Liver (tissue), 9 donors: ENCODE results near the gene SLC25A34. TPM values are rescaled to one million over a fixed set of nuclear protein-coding genes. Genes with fewer than 3 reads are reported as not detected.

Experiments used
- DNase-seq: peaks from one replicate; pipeline ENCODE4 v3.0.0-alpha.2; 2017; ENCODE audit warnings: low spot score
- H3K27ac ChIP-seq, 2 donors: one replicate each; pipeline ENCODE4 v1.7.0; 2013; ENCODE audit warnings: inconsistent platforms in 2 of 2, low read length in 2 of 2, control low read depth in 1 of 2, low read depth in 1 of 2, mild to moderate bottlenecking in 1 of 2
- H3K27me3 ChIP-seq, 4 donors: one replicate each; pipeline versions ENCODE4 v1.6.1 to v1.7.0; 2013; ENCODE audit warnings: low read length in 3 of 4, inconsistent platforms in 1 of 4, mild to moderate bottlenecking in 1 of 4, moderate library complexity in 1 of 4; ENCODE audit not compliant: control insufficient read depth in 4 of 4, insufficient read depth in 4 of 4
- H3K36me3 ChIP-seq, 4 donors: one replicate each; pipeline versions ENCODE4 v1.6.1 to v1.7.0; 2013; ENCODE audit warnings: low read length in 3 of 4, mild to moderate bottlenecking in 3 of 4, low read depth in 1 of 4, moderate library complexity in 1 of 4; ENCODE audit not compliant: control insufficient read depth in 4 of 4, insufficient read depth in 3 of 4
- H3K4me1 ChIP-seq, 4 donors: one replicate each; pipeline versions ENCODE4 v1.6.1 to v1.7.0; 2013; ENCODE audit warnings: low read length in 3 of 4, mild to moderate bottlenecking in 3 of 4, moderate library complexity in 1 of 4; ENCODE audit not compliant: control insufficient read depth in 4 of 4, insufficient read depth in 4 of 4
- H3K4me3 ChIP-seq, 3 donors: one replicate each; pipeline versions ENCODE4 v1.6.1 to v1.7.0; 2013; ENCODE audit warnings: low read length in 3 of 3, control low read depth in 1 of 3, low read depth in 1 of 3, mild to moderate bottlenecking in 1 of 3
- H3K9ac ChIP-seq, 2 donors: one replicate each; pipeline ENCODE4 v1.7.0; 2013; ENCODE audit warnings: low read length in 2 of 2, mild to moderate bottlenecking in 2 of 2, moderate library complexity in 2 of 2, control low read depth in 1 of 2, low read depth in 1 of 2
- H3K9me3 ChIP-seq, 4 donors: one replicate each; pipeline versions ENCODE4 v1.6.1 to v1.7.0; 2013; ENCODE audit warnings: low read length in 3 of 4; ENCODE audit not compliant: control insufficient read depth in 4 of 4
- EGR1 ChIP-seq, 2 donors: IDR thresholded peaks; 2 replicates each; pipeline ENCODE4 v1.6.1; 2016 to 2018; ENCODE audit warnings: antibody characterized with exemption in 2 of 2, low read depth in 2 of 2
- FOXA1 ChIP-seq: IDR thresholded peaks from 2 replicates; pipeline ENCODE4 v1.6.1; 2016; ENCODE audit warnings: antibody characterized with exemption
- FOXA2 ChIP-seq: IDR thresholded peaks from 2 replicates; pipeline ENCODE4 v1.6.1; 2016; ENCODE audit warnings: antibody characterized with exemption
- GABPA ChIP-seq, 2 donors: IDR thresholded peaks in 1 of 2; conservative IDR thresholded peaks in 1 of 2; 2 replicates each; pipeline ENCODE4 v1.6.1; 2016; ENCODE audit warnings: antibody characterized with exemption in 2 of 2, mild to moderate bottlenecking in 1 of 2, moderate library complexity in 1 of 2
- HNF4A ChIP-seq, 2 donors: conservative IDR thresholded peaks; 2 replicates each; pipeline ENCODE4 v1.6.1; 2016; ENCODE audit warnings: antibody characterized with exemption in 2 of 2, mild to moderate bottlenecking in 2 of 2
- HNF4G ChIP-seq: IDR thresholded peaks from 2 replicates; pipeline ENCODE4 v1.6.1; 2016; ENCODE audit warnings: antibody characterized with exemption
- JUND ChIP-seq, 2 donors: IDR thresholded peaks; 2 replicates each; pipeline ENCODE4 v1.6.1; 2016; ENCODE audit warnings: antibody characterized with exemption in 2 of 2
- MAX ChIP-seq: IDR thresholded peaks from 2 replicates; pipeline ENCODE4 v1.6.1; 2016; ENCODE audit warnings: antibody characterized with exemption
- NR2F2 ChIP-seq: IDR thresholded peaks from 2 replicates; pipeline ENCODE4 v1.6.1; 2016; ENCODE audit warnings: antibody characterized with exemption
- RAD21 ChIP-seq, 2 donors: IDR thresholded peaks; 2 replicates each; pipeline ENCODE4 v1.6.1; 2016; ENCODE audit warnings: antibody characterized with exemption in 2 of 2, mild to moderate bottlenecking in 2 of 2
- REST ChIP-seq: IDR thresholded peaks from 2 replicates; pipeline ENCODE4 v1.6.1; 2016; ENCODE audit warnings: antibody characterized with exemption, mild to moderate bottlenecking
- RXRA ChIP-seq, 2 donors: IDR thresholded peaks; 2 replicates each; pipeline ENCODE4 v1.6.1; 2017 to 2018; ENCODE audit warnings: antibody characterized with exemption in 2 of 2, mild to moderate bottlenecking in 1 of 2
- TAF1 ChIP-seq: conservative IDR thresholded peaks from 2 replicates; pipeline ENCODE4 v1.6.1; 2016; ENCODE audit warnings: antibody characterized with exemption, mild to moderate bottlenecking
- YY1 ChIP-seq: IDR thresholded peaks from 2 replicates; pipeline ENCODE4 v1.6.1; 2016; ENCODE audit warnings: antibody characterized with exemption, mild to moderate bottlenecking
- WGBS: extraction: QIAGEN DNeasy Blood & Tissue Kit; methylation state at CpG from one replicate; pipeline ENCODE4 v1.1.7; 2013; 5-methylcytosine and 5-hydroxymethylcytosine counted together
- polyA plus RNA-seq, 2 donors: library from polyadenylated mRNA; stranded (reverse) in 1 of 2; unstranded in 1 of 2; fragments of 200-250 nt in 1 of 2; fragments of >200 nt in 1 of 2; fragmentation: Nextera tagmentation in 1 of 2; extraction: Ambion mirVana in 1 of 2; gene quantifications; one replicate each; pipeline versions ENCODE4 v1.2.1 to v1.2.3, GENCODE V29; 2013 to 2015
- total RNA-seq, 2 donors: library from RNA; depleted of rRNA; stranded (reverse); fragments of >200 nt; gene quantifications; one replicate each; pipeline ENCODE4 v1.2.3, GENCODE V29; 2014
- TF ChIP-seq, protein P1 (sequence below): fragments of 150-350 bp; IDR thresholded peaks from 2 replicates; pipeline ENCODE4 v1.5.1; 2017; ENCODE audit warnings: improper control_type of control experiment, low read depth, low read length; ENCODE audit not compliant: missing input control
- donor health status: healthy.
- donor health status: healthy.
- donor health status: healthy.
- donor health status: healthy.
- donor health status: healthy.

The SLC25A34 gene
- total and polyA plus RNA-seq, 4 donors, result 0.79 to 7.3 (median 2.4) TPM

- no peak overlapping the region for H3K4me3 ChIP-seq
- H3K9me3 ChIP-seq, result no peaks in the 10 kb centered on the region
- no peak overlapping the region for H3K27ac ChIP-seq
- no peaks in the 10 kb centered on the region for H3K27me3 ChIP-seq
- no peak for TF ChIP-seq FOXA2
- 96% methylated on average over 11 of the region's 11 CpGs for WGBS
- H3K9ac ChIP-seq, result no peak overlapping the region
- no peak for DNase-seq
- peaks cover 17 to 39% (median 27%) of the 10 kb centered on the region in 4 donors for H3K4me1 ChIP-seq
- H3K36me3 ChIP-seq, result peaks cover 9 to 44% (median 22%) of the 10 kb centered on the region in 4 donors
Measured at GRCh38 chr1:15733218-15733725, 2.8 kb upstream of the SLC25A34 start.

DNA sequence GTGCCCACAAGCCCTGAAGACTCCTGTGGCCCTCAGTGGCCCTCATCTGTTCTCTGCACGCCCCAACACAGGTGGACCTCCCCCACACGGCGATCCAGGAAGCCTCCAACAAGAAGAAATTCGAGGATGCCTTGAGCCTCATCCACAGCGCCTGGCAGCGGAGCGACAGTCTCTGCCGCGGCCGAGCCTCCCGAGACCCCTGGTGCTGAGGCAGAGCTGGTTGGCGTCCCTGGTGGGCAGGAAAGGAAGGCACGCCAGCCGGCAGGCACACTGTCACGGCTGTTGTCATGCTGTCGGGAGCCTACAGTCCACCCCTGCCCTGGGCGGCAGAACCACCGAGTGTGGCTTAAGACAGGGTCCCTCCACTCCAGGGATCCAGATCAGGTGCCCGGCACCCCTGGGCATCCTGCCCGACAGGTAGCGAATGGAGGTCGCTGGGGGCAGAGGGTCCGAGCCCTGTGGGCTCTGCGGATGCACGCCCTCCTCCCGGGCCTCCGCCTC, 2.3 kb upstream of the SLC25A34 start:
- peaks cover 17 to 39% (median 27%) of the 10 kb centered on the region in 4 donors for H3K4me1 ChIP-seq
- H3K27me3 ChIP-seq, result no peaks in the 10 kb centered on the region
- TF ChIP-seq REST (no peak), MAX (no peak), RXRA (IDR thresholded peaks at IDR 0.05) (no peak), RAD21 (IDR thresholded peaks at IDR 0.05) (no peak), YY1 (no peak), JUND (IDR thresholded peaks at IDR 0.05) (no peak), NR2F2 (no peak), FOXA1 (no peak), HNF4A (conservative IDR thresholded peaks at IDR 0.05) (no peak), GABPA (IDR thresholded peaks at IDR 0.05 in 1 of 2, conservative IDR thresholded peaks at IDR 0.05 in 1 of 2) (no peak), HNF4G (no peak)
- TF ChIP-seq, protein P1, sequence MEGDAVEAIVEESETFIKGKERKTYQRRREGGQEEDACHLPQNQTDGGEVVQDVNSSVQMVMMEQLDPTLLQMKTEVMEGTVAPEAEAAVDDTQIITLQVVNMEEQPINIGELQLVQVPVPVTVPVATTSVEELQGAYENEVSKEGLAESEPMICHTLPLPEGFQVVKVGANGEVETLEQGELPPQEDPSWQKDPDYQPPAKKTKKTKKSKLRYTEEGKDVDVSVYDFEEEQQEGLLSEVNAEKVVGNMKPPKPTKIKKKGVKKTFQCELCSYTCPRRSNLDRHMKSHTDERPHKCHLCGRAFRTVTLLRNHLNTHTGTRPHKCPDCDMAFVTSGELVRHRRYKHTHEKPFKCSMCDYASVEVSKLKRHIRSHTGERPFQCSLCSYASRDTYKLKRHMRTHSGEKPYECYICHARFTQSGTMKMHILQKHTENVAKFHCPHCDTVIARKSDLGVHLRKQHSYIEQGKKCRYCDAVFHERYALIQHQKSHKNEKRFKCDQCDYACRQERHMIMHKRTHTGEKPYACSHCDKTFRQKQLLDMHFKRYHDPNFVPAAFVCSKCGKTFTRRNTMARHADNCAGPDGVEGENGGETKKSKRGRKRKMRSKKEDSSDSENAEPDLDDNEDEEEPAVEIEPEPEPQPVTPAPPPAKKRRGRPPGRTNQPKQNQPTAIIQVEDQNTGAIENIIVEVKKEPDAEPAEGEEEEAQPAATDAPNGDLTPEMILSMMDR, result no peak
- H3K9me3 ChIP-seq, result no peaks in the 10 kb centered on the region
- no peak for DNase-seq
- peaks cover 9 to 39% (median 19%) of the 10 kb centered on the region in 4 donors for H3K36me3 ChIP-seq
- no peak overlapping the region for H3K4me3 ChIP-seq
- no peak overlapping the region for H3K9ac ChIP-seq
- 96% methylated on average over 27 of the region's 27 CpGs for WGBS
- no peak overlapping the region for H3K27ac ChIP-seq

- Histone ChIP-seq H3K4me3 (no peak overlapping the region), H3K9me3 (no peaks in the 10 kb centered on the region), H3K4me1 (peaks cover 17 to 39% (median 27%) of the 10 kb centered on the region in 4 donors), H3K27ac (no peak overlapping the region), H3K36me3 (peaks cover 7 to 35% (median 16%) of the 10 kb centered on the region in 4 donors), H3K9ac (no peak overlapping the region), H3K27me3 (no peaks in the 10 kb centered on the region)
- 90% methylated on average over 13 of the region's 13 CpGs for WGBS
- TF ChIP-seq HNF4G (no peak), EGR1 (IDR thresholded peaks at IDR 0.05; ENCODE audit: low read depth in 2 of 2) (no peak), MAX (no peak), NR2F2 (no peak), TAF1 (no peak), FOXA2 (no peak), GABPA (IDR thresholded peaks at IDR 0.05 in 1 of 2, conservative IDR thresholded peaks at IDR 0.05 in 1 of 2) (no peak), REST (no peak)
- DNase-seq, result no peak
Measured at GRCh38 chr1:15734296-15734695, 1.8 kb upstream of the SLC25A34 start.
